SK-N-SH treated with all-trans-retinoic acid at 6 μM for 48 hours (cell line): ENCODE results near the gene TUBGCP3.

Experiments
- ATAC-seq: fragments of 200-7000 bp; cut with Tn5 transposase; 3 replicates; pipeline ENCODE4 v1.9.1; 2020; ENCODE audit warnings: mild to moderate bottlenecking, moderate library complexity
- ARNTL ChIP-seq: fragments of 450-650 bp; formaldehyde crosslinking; IDR thresholded peaks from 2 replicates; pipeline ENCODE4 v1.5.0; 2020; ENCODE audit warnings: low read depth, mild to moderate bottlenecking, moderate library complexity, borderline replicate concordance
- BACH2 ChIP-seq: fragments of 250-450 bp; sonication (Bioruptor Pico); IDR thresholded peaks from 2 replicates; pipeline ENCODE4 v1.9.0; 2021; ENCODE audit warnings: mild to moderate bottlenecking, borderline replicate concordance
- CREB5 ChIP-seq: fragments of 250-450 bp; sonication (Bioruptor Pico); IDR thresholded peaks from 2 replicates; pipeline ENCODE4 v1.5.1; 2020; ENCODE audit warnings: low read depth, mild to moderate bottlenecking, moderate library complexity
- CSDC2 ChIP-seq: fragments of 250-450 bp; sonication (Bioruptor Pico); IDR thresholded peaks from 2 replicates; pipeline ENCODE4 v1.5.0; 2020; ENCODE audit warnings: mild to moderate bottlenecking, moderate library complexity
- CSRNP3 ChIP-seq: fragments of 250-450 bp; sonication (Bioruptor Pico); IDR thresholded peaks from 2 replicates; pipeline ENCODE4 v1.5.1; 2021; ENCODE audit warnings: mild to moderate bottlenecking, moderate library complexity
- ESRRG ChIP-seq: fragments of 250-450 bp; sonication (Bioruptor Pico); IDR thresholded peaks from 2 replicates; pipeline ENCODE4 v1.6.1; 2021; ENCODE audit warnings: mild to moderate bottlenecking
- GLIS3 ChIP-seq: fragments of 250-450 bp; sonication (Bioruptor Pico); IDR thresholded peaks from 2 replicates; pipeline ENCODE4 v1.5.0; 2020; ENCODE audit warnings: mild to moderate bottlenecking, moderate library complexity
- ISL1 ChIP-seq: fragments of 250-450 bp; sonication (Bioruptor Pico); IDR thresholded peaks from 2 replicates; pipeline ENCODE4 v2.1.2; 2022; ENCODE audit warnings: mild to moderate bottlenecking, moderate library complexity
- POU6F1 ChIP-seq: fragments of 250-450 bp; sonication (Bioruptor Pico); IDR thresholded peaks from 2 replicates; pipeline ENCODE4 v1.8.0; 2021; ENCODE audit warnings: low read depth, mild to moderate bottlenecking, moderate library complexity, borderline replicate concordance
- PPARA ChIP-seq: fragments of 250-450 bp; sonication (Bioruptor Pico); IDR thresholded peaks from 2 replicates; pipeline ENCODE4 v1.5.0; 2020; ENCODE audit warnings: mild to moderate bottlenecking, borderline replicate concordance
- RARB ChIP-seq: fragments of 250-450 bp; sonication (Bioruptor Pico); IDR thresholded peaks from 2 replicates; pipeline ENCODE4 v1.8.0; 2021; ENCODE audit warnings: mild to moderate bottlenecking, moderate library complexity
- SNAI2 ChIP-seq: fragments of 250-450 bp; sonication (Bioruptor Pico); IDR thresholded peaks from 2 replicates; pipeline ENCODE4 v1.5.0; 2020; ENCODE audit warnings: mild to moderate bottlenecking, moderate library complexity
- TCF4 ChIP-seq: fragments of 250-450 bp; sonication (Bioruptor Pico); IDR thresholded peaks from 2 replicates; pipeline ENCODE4 v1.8.0; 2021; ENCODE audit warnings: mild to moderate bottlenecking, moderate library complexity, borderline replicate concordance
- TOX ChIP-seq: fragments of 250-450 bp; sonication (Bioruptor Pico); IDR thresholded peaks from 2 replicates; pipeline ENCODE4 v1.8.0; 2021; ENCODE audit warnings: mild to moderate bottlenecking, moderate library complexity, borderline replicate concordance
- TSHZ2 ChIP-seq: fragments of 250-450 bp; sonication (Bioruptor Pico); IDR thresholded peaks from 2 replicates; pipeline ENCODE4 v1.5.0; 2020; ENCODE audit warnings: mild to moderate bottlenecking, moderate library complexity
- ZC3H10 ChIP-seq: fragments of 250-450 bp; sonication (Bioruptor Pico); IDR thresholded peaks from 2 replicates; pipeline ENCODE4 v1.5.1; 2021; ENCODE audit warnings: mild to moderate bottlenecking, moderate library complexity
- ZNF565 ChIP-seq: fragments of 450-650 bp; formaldehyde crosslinking; conservative IDR thresholded peaks from 2 replicates; pipeline ENCODE4 v1.5.0; 2020; ENCODE audit warnings: low read depth, mild to moderate bottlenecking, moderate library complexity
- ZNF70 ChIP-seq: fragments of 450-650 bp; formaldehyde crosslinking; IDR thresholded peaks from 2 replicates; pipeline ENCODE4 v1.5.0; 2020; ENCODE audit warnings: mild to moderate bottlenecking, moderate library complexity

Gene TUBGCP3

GRCh38 chr13:112579310-112579843 lies 8.6 kb downstream of the TUBGCP3 start (continued):
- TF ChIP-seq CSDC2 (CRISPR knock-in tag) (no peak), TOX (no peak), TCF4 (CRISPR knock-in tag) (no peak), GLIS3 (CRISPR knock-in tag) (no peak), SNAI2 (CRISPR knock-in tag) (no peak), ZNF565 (CRISPR knock-in tag) (no peak), POU6F1 (CRISPR knock-in tag) (no peak), ARNTL (CRISPR knock-in tag) (no peak), PPARA (no peak), BACH2 (CRISPR knock-in tag) (no peak), ISL1 (no peak)

GRCh38 chr13:112576768-112577167 lies 11.2 kb downstream of the TUBGCP3 start:
- TF ChIP-seq TOX = no peak
- TF ChIP-seq ESRRG (CRISPR knock-in tag) = no peak
- TF ChIP-seq GLIS3 (CRISPR knock-in tag) = no peak
- TF ChIP-seq CSDC2 (CRISPR knock-in tag) = no peak
- ATAC-seq = no peak

- no peak for ATAC-seq
- TF ChIP-seq ZNF565 (CRISPR knock-in tag) (no peak), CSDC2 (CRISPR knock-in tag) (no peak), SNAI2 (CRISPR knock-in tag) (no peak), ARNTL (CRISPR knock-in tag) (no peak), ZNF70 (CRISPR knock-in tag) (no peak), TSHZ2 (CRISPR knock-in tag) (no peak)
- TF ChIP-seq, all 23 proteins: peak for 0
Observed at GRCh38 chr13:112576191-112576590, 11.8 kb downstream of the TUBGCP3 start.

GRCh38 chr13:112575675-112576074 lies 12.3 kb downstream of the TUBGCP3 start:
- ATAC-seq = peak; percentile 33; the same call in 1 of the 3 replicates
- TF ChIP-seq CSRNP3 (CRISPR knock-in tag) (no peak), GLIS3 (CRISPR knock-in tag) (no peak)

- no peak for ATAC-seq
- TF ChIP-seq CSRNP3 (CRISPR knock-in tag) (no peak), SNAI2 (CRISPR knock-in tag) (no peak), BACH2 (CRISPR knock-in tag) (no peak), TCF4 (CRISPR knock-in tag) (no peak), ARNTL (CRISPR knock-in tag) (no peak), ZC3H10 (CRISPR knock-in tag) (no peak), CREB5 (CRISPR knock-in tag) (no peak), TOX (no peak), POU6F1 (CRISPR knock-in tag) (no peak), ZNF565 (CRISPR knock-in tag) (no peak), RARB (no peak)
Observed at GRCh38 chr13:112574834-112575613, 12.9 kb downstream of the TUBGCP3 start.
